Measurements from ENCODE around the gene PLXNA4.

The PLXNA4 gene

DNA sequence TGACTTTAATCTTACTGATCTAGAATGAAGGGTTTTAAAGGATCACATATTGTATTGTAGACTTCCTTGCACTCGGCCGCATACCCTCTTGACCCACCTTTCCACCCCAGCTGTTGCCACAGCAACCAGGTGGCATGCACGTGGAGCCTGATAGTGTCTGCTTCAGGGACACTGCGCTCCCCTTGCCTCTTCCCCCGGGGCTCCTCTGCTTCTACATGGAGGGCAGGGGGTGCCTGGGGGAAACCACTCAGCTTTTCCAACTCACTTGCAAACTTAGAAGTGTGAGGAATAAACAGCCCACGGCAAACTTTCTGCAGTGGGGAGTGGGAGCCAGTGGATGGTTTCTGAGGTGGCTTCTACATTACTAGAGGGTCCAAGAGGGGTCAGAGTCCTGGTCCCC, 458.6 kb downstream of the PLXNA4 start:
- Histone ChIP-seq H3K36me3 (ENCODE audit: insufficient read depth, low read length) (no peaks in the 10 kb centered on the region), H3K27ac (ENCODE audit: low read depth, low read length) (no peak overlapping the region), H2AFZ (ENCODE audit: low read length, unreplicated experiment) (no peak overlapping the region), H3K4me1 (ENCODE audit: control insufficient read depth, insufficient read depth, low read length, unreplicated experiment) (no peaks in the 10 kb centered on the region), H3K79me2 (ENCODE audit: control insufficient read depth, insufficient read depth, low read length, unreplicated experiment) (no peaks in the 10 kb centered on the region), H3K27me3 (ENCODE audit: insufficient read depth, low read length) (no peaks in the 10 kb centered on the region), H3K4me3 (ENCODE audit: low read depth, low read length) (no peak overlapping the region)

- no peaks in the 10 kb centered on the region for H3K36me3 ChIP-seq (ENCODE audit: insufficient read depth, low read length)
- no peaks in the 10 kb centered on the region for H3K4me1 ChIP-seq (ENCODE audit: control insufficient read depth, insufficient read depth, low read length, unreplicated experiment)
- H3K4me3 ChIP-seq (ENCODE audit: low read depth, low read length) = no peak overlapping the region
- H3K27me3 ChIP-seq (ENCODE audit: insufficient read depth, low read length) = no peaks in the 10 kb centered on the region
- no peak overlapping the region for H3K27ac ChIP-seq (ENCODE audit: low read depth, low read length)
- H3K79me2 ChIP-seq (ENCODE audit: control insufficient read depth, insufficient read depth, low read length, unreplicated experiment) = no peaks in the 10 kb centered on the region
- H2AFZ ChIP-seq (ENCODE audit: low read length, unreplicated experiment) = no peak overlapping the region
Measured at GRCh38 chr7:132117181-132117580, 459.1 kb downstream of the PLXNA4 start.

GRCh38 chr7:132116369-132116768, 459.9 kb downstream of the PLXNA4 start:
- Histone ChIP-seq H3K79me2 (ENCODE audit: control insufficient read depth, insufficient read depth, low read length, unreplicated experiment) (no peaks in the 10 kb centered on the region), H3K27me3 (ENCODE audit: insufficient read depth, low read length) (no peaks in the 10 kb centered on the region), H3K4me3 (ENCODE audit: low read depth, low read length) (no peak overlapping the region), H3K27ac (ENCODE audit: low read depth, low read length) (no peak overlapping the region), H3K4me1 (ENCODE audit: control insufficient read depth, insufficient read depth, low read length, unreplicated experiment) (no peaks in the 10 kb centered on the region), H2AFZ (ENCODE audit: low read length, unreplicated experiment) (no peak overlapping the region), H3K36me3 (ENCODE audit: insufficient read depth, low read length) (no peaks in the 10 kb centered on the region)

DNA sequence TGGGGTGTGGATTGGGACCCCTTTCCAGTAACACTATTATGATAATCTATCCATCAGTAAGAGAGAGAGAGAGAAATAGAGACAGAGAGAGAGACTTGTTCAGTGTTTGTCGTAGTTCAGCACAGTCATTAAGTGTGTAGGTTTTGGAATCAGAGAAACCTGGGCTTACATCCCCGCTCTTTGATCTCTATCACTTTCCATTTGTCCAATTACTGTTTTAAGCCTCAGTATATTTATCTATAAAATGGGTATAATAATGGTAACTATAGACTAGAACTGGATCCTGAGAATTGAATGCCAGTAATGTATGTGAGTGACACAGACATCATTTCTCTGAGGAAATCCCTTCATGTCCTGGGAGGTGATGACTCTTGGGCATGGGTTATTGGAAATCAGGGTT, 460.5 kb downstream of the PLXNA4 start:
- no peaks in the 10 kb centered on the region for H3K4me1 ChIP-seq (ENCODE audit: control insufficient read depth, insufficient read depth, low read length, unreplicated experiment)
- H3K4me3 ChIP-seq (ENCODE audit: low read depth, low read length) = no peak overlapping the region

DNA sequence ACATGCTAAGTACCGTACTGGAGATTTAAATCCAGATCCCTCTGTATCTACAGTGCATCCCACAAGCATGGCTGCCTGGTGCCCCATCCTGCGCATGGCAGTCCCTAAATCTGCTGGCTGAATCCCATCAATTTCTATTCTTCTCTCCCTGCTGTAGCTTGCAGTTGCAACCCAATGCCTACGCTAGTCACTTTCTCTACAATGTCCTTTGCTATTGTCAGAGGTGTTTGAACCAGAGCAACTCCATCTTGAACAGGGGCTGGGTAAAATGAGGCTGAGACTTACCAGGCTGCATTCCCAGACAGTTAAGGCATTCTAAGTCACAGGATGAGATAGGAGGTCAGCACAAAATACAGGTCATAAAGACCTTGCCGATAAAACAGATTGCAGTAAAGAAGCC, 461.2 kb downstream of the PLXNA4 start:
- Histone ChIP-seq H3K27me3 (ENCODE audit: insufficient read depth, low read length) (no peaks in the 10 kb centered on the region), H3K4me1 (ENCODE audit: control insufficient read depth, insufficient read depth, low read length, unreplicated experiment) (no peaks in the 10 kb centered on the region), H3K4me3 (ENCODE audit: low read depth, low read length) (no peak overlapping the region), H2AFZ (ENCODE audit: low read length, unreplicated experiment) (no peak overlapping the region), H3K27ac (ENCODE audit: low read depth, low read length) (no peak overlapping the region), H3K79me2 (ENCODE audit: control insufficient read depth, insufficient read depth, low read length, unreplicated experiment) (no peaks in the 10 kb centered on the region), H3K36me3 (ENCODE audit: insufficient read depth, low read length) (no peaks in the 10 kb centered on the region)

More for the DNA sequence above, 460.5 kb downstream of the PLXNA4 start:
- Histone ChIP-seq H3K79me2 (ENCODE audit: control insufficient read depth, insufficient read depth, low read length, unreplicated experiment) (no peaks in the 10 kb centered on the region), H3K36me3 (ENCODE audit: insufficient read depth, low read length) (no peaks in the 10 kb centered on the region), H3K27me3 (ENCODE audit: insufficient read depth, low read length) (no peaks in the 10 kb centered on the region), H2AFZ (ENCODE audit: low read length, unreplicated experiment) (no peak overlapping the region), H3K27ac (ENCODE audit: low read depth, low read length) (no peak overlapping the region)

GRCh38 chr7:132114411-132114810, 461.9 kb downstream of the PLXNA4 start:
- no peak overlapping the region for H3K27ac ChIP-seq (ENCODE audit: low read depth, low read length)

DNA sequence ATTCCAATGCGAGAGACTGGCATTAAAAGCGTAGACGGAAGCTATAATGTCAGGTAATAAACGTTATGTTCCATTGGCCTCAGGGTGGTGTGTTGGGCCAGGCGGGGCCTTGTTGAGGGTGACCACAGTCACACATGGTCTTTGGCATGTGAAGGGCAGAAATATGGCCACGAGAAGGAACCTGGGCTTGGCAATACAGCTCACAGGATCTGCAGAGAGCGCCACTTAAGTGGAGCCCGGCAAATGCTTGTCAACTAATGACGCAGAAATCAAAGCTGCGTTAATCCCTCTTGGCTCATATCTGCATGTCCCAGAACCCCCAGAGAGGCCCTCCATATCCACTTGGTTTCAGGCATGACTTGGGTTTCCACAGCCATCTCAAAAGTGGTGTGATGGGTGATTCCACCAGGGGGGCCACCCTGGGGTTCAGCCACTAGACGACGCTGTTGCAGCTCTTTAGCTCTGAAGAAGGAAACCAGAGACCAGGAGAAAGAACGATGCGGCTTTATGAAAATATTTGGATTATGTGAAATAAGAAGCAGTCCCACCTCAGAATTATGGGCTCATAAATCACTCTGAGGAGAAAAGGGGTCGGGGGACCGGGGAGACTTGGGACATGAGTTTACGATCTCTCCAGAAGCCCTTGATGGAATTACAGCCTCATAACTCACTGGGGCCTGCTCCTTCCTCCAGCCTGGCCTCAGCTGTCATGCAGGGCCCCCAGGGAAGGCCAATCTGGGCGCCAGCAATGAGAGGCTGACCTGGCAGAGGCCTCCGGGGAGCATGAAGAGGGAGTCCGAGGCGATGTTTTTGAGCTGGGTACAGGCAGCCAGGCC, 462.5 kb downstream of the PLXNA4 start:
- Histone ChIP-seq H3K27me3 (ENCODE audit: insufficient read depth, low read length) (no peaks in the 10 kb centered on the region), H3K27ac (ENCODE audit: low read depth, low read length) (no peak overlapping the region), H2AFZ (ENCODE audit: low read length, unreplicated experiment) (no peak overlapping the region), H3K4me1 (ENCODE audit: control insufficient read depth, insufficient read depth, low read length, unreplicated experiment) (no peaks in the 10 kb centered on the region), H3K79me2 (ENCODE audit: control insufficient read depth, insufficient read depth, low read length, unreplicated experiment) (no peaks in the 10 kb centered on the region), H3K4me3 (ENCODE audit: low read depth, low read length) (no peak overlapping the region), H3K36me3 (ENCODE audit: insufficient read depth, low read length) (no peaks in the 10 kb centered on the region)

More at GRCh38 chr7:132114411-132114810, 461.9 kb downstream of the PLXNA4 start:
- no peaks in the 10 kb centered on the region for H3K79me2 ChIP-seq (ENCODE audit: control insufficient read depth, insufficient read depth, low read length, unreplicated experiment)
- H3K27me3 ChIP-seq (ENCODE audit: insufficient read depth, low read length) = no peaks in the 10 kb centered on the region
- H3K4me3 ChIP-seq (ENCODE audit: low read depth, low read length) = no peak overlapping the region
- H2AFZ ChIP-seq (ENCODE audit: low read length, unreplicated experiment) = no peak overlapping the region
- H3K4me1 ChIP-seq (ENCODE audit: control insufficient read depth, insufficient read depth, low read length, unreplicated experiment) = no peaks in the 10 kb centered on the region
- no peaks in the 10 kb centered on the region for H3K36me3 ChIP-seq (ENCODE audit: insufficient read depth, low read length)

GRCh38 chr7:132112657-132113056, 463.6 kb downstream of the PLXNA4 start:
- no peaks in the 10 kb centered on the region for H3K79me2 ChIP-seq (ENCODE audit: control insufficient read depth, insufficient read depth, low read length, unreplicated experiment)
- H2AFZ ChIP-seq (ENCODE audit: low read length, unreplicated experiment) = no peak overlapping the region
- no peaks in the 10 kb centered on the region for H3K36me3 ChIP-seq (ENCODE audit: insufficient read depth, low read length)
- no peak overlapping the region for H3K27ac ChIP-seq (ENCODE audit: low read depth, low read length)
- no peaks in the 10 kb centered on the region for H3K27me3 ChIP-seq (ENCODE audit: insufficient read depth, low read length)
- H3K4me3 ChIP-seq (ENCODE audit: low read depth, low read length) = no peak overlapping the region
- no peaks in the 10 kb centered on the region for H3K4me1 ChIP-seq (ENCODE audit: control insufficient read depth, insufficient read depth, low read length, unreplicated experiment)

DNA sequence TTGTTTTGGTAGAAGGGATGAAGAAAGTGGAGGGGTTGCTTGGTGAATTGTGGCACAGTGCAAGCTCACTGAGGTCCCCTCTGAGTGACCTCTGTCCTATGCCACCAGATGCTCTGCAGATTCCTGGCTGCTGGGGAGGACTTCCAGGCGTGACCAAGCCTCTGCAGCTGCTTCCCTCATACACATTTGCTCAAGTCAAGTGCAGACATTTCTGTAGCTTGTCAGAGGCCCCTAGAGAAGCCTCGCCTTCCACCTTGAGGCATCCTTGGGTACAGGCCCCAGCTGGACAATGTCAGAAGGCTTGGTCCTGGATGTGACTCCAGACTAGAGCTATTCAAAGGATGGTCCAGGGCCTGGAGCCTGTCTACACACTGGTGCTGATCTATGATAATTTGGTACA, 464.2 kb downstream of the PLXNA4 start:
- no peaks in the 10 kb centered on the region for H3K36me3 ChIP-seq (ENCODE audit: insufficient read depth, low read length)
- H3K4me1 ChIP-seq (ENCODE audit: control insufficient read depth, insufficient read depth, low read length, unreplicated experiment) = no peaks in the 10 kb centered on the region
- H3K27ac ChIP-seq (ENCODE audit: low read depth, low read length) = no peak overlapping the region
- no peak overlapping the region for H2AFZ ChIP-seq (ENCODE audit: low read length, unreplicated experiment)
- H3K27me3 ChIP-seq (ENCODE audit: insufficient read depth, low read length) = no peaks in the 10 kb centered on the region
- H3K79me2 ChIP-seq (ENCODE audit: control insufficient read depth, insufficient read depth, low read length, unreplicated experiment) = no peaks in the 10 kb centered on the region
- H3K4me3 ChIP-seq (ENCODE audit: low read depth, low read length) = no peak overlapping the region

DNA sequence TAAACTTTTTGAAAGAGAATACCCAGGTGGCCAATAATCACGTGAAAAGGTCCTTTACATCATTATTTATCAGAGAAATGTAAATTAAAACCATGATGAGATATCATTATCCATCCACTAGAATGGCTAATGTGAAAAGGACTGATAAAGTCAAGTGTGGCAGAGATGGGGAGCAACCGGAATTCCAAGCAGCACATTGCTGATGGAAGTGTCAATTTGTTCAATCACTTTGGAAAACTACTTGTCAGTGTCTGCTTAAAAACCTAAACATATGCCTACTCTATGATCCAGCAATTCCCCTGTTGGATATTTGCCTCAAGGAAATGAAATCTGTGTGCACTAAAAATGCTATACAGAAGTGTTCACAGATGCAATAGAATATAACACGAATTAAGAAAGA, 465.6 kb downstream of the PLXNA4 start:
- Histone ChIP-seq H3K27ac (ENCODE audit: low read depth, low read length) (no peak overlapping the region), H3K79me2 (ENCODE audit: control insufficient read depth, insufficient read depth, low read length, unreplicated experiment) (no peaks in the 10 kb centered on the region), H2AFZ (ENCODE audit: low read length, unreplicated experiment) (no peak overlapping the region), H3K4me1 (ENCODE audit: control insufficient read depth, insufficient read depth, low read length, unreplicated experiment) (no peaks in the 10 kb centered on the region), H3K27me3 (ENCODE audit: insufficient read depth, low read length) (no peaks in the 10 kb centered on the region), H3K36me3 (ENCODE audit: insufficient read depth, low read length) (no peaks in the 10 kb centered on the region), H3K4me3 (ENCODE audit: low read depth, low read length) (no peak overlapping the region)

DNA sequence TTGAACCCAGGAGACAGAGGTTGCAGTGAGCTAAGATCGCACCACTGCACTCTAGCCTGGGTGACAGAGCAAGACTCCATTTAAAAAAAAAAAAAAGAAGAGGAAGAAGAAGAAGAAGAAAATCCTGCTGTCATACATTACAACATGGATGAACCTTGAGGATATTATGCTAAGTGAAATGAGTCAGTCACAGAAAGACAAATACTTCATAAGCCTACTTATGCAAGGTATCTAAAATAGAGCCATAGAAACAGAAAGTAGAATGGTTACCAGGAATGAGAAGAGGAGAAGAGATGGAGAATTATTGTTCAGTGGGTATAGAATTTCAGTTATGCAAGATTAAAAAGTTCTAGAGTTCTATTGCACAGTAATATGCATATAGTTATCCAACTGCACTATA, 466.5 kb downstream of the PLXNA4 start:
- H2AFZ ChIP-seq (ENCODE audit: low read length, unreplicated experiment) = no peak overlapping the region
- no peaks in the 10 kb centered on the region for H3K79me2 ChIP-seq (ENCODE audit: control insufficient read depth, insufficient read depth, low read length, unreplicated experiment)
- no peak overlapping the region for H3K27ac ChIP-seq (ENCODE audit: low read depth, low read length)
- H3K27me3 ChIP-seq (ENCODE audit: insufficient read depth, low read length) = no peaks in the 10 kb centered on the region
- H3K36me3 ChIP-seq (ENCODE audit: insufficient read depth, low read length) = no peaks in the 10 kb centered on the region
- no peaks in the 10 kb centered on the region for H3K4me1 ChIP-seq (ENCODE audit: control insufficient read depth, insufficient read depth, low read length, unreplicated experiment)
- no peak overlapping the region for H3K4me3 ChIP-seq (ENCODE audit: low read depth, low read length)
